HG02678 (cell line): ENCODE data around the gene CAV1.
"Not testable (repeated sequence)": the region's sequence is repeated elsewhere in the genome, so short reads cannot be mapped to it uniquely, and the experiment has no call there.

Experiments
- ATAC-seq: cut with Tn5 transposase; IDR thresholded peaks from one replicate; pipeline ENCODE4 v1.9.1; 2021; ENCODE audit warnings: mild to moderate bottlenecking, moderate library complexity; ENCODE audit not compliant: unreplicated experiment

The CAV1 gene

DNA sequence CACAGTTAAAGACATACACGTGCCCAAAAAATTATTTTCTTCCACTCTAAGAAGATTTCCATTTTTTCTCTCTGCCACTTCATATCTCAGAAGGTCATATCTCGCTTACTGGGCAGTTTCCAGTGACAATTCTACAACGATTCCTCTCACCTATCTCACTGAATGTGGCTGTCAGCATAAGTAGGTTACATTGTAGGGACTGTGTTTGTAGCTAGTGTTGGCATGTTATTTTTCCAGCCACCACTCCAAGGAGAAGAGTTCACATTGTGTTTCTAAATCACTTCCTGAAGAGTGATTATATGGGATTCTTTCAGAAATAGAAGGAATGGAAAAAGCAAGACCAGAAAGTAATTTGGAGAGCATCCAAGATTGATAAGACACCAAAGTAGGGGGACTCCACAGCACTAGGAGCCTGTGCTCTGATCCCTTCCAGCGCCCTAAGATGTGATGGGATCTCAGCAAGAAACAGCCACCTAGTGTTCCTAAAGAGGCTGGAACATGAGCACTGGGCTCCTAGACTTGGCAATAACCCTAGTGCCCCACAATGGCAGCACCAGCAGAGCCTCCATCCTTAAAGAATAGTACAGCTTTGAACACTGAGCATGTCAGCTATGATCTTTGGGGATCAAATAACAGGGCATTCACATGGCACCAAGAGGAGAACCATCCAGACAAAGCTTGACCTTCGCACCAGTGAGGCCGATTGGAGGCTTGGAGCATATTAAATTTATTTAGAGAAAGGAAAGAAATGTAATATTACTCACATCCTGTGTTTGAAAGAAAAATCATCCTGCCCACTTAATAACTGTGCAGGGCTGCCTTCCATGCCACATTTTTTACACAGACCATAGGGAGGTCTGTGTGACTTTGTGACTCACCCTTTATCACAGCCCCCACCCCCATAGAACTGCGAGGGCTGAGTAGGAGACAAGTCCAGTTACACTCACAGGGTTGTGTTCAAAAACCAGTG, 51.8 kb downstream of the CAV1 start:
- ATAC-seq: peak; percentile 20

DNA sequence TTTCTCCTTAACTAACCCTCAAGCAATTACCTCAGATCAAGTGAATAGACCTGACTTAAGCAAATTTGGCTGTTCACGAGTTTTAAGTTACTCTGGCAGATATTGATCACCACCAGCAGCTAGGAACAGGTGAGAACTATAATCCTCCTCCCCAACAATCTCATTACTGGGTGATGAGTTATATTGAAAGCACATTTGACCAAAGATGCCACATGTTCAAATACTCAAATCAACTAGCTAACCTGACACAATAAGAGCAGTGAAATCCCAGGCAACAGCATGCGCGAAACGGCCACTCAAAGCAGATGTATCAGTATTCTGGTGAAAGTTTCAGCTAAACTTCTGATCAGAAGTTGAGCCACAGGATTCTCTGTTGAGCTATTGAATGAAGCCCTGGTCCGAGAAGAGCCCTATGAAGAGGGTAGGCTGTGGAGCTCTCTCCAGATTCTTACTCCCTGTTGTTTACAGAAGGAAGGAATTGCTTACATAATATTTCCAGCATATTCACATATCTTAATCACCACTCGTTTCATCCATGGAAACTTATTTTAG, 52.6 kb downstream of the CAV1 start:
- peak; percentile 81 for ATAC-seq

DNA sequence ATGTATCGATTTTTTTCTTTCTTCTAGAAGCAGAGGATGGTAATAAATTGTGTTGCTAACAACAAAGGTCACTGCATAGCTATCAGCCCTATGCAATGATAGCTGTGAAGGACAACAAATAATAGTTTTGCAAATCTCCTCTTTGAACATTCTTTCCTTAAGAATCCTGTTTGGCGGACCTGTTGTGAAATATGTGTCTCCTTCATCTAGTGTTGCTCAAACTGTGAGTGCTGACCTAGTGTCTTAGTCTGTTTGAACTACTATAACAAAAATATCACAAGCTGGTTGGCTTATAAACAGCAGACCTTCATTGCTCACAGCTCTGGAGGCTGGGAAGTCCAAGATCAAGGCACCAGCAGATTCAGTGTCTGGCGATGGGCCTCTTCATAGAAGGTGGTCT, 53.7 kb downstream of the CAV1 start:
- ATAC-seq: no peak

DNA sequence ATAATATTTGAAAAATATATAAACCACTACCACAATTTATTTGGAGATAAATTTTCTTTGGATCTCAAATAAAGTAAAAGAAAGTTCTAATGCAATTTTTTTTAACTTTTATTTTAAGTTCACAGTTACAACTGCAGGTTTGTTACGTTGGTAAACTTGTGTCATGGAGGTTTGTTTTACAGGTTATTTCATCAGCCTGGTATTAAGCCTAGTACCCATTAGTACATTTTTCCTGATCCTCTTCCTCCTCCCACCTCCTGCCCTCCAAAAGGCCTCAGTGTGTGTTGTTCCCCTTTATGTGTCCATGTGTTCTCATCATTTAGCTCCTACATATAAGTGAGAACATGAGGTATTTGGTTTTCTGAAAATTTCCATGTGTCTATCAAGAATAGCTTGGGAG, 54.5 kb downstream of the CAV1 start:
- ATAC-seq: no peak

DNA sequence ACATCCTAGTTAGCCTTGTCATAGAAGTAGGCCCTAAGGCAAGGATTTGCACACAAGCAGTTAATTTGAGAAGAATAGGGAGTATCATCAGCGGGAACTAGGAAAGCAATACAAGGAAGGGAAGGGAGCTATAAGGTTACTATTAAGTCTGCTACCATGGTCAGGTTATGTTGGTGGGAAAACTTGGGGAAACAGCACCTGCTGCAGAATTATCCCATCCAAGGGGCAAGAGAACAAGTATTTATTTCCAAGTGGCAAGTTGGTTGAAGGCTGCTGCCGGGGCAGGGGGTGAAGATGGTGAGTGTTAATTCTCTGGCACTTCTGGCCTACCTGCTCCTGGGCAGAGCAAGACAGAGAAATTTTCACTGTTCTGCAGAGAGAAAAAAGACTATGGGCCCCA, 55.0 kb downstream of the CAV1 start:
- ATAC-seq: no peak

DNA sequence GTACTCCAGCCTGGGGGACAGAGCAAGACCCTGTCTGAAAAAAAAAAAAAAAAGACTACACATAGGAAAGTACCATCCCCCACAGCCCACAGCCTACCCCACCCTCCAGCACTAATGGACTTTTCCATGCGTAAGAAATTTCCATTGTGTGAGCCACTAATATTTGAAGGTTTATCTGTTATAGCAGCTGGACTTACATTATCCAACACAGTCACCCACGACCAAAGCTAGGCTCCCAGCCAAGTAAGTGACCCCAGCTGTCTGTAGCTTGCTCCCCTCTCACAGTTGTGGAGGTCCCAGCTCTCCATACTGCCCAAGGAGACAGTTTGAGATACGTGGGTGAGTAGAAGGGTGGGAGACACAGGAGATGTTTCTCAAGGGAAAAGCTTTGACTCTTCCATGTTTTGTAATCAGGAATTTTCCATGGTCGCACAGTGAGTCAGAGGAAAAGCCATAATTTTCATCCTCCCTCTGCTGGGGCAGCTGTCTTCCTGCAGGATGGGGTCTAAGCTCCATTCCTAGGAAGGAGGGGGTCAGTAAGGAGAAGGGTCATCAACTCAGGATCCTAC, 57.4 kb downstream of the CAV1 start:
- ATAC-seq: no peak

DNA sequence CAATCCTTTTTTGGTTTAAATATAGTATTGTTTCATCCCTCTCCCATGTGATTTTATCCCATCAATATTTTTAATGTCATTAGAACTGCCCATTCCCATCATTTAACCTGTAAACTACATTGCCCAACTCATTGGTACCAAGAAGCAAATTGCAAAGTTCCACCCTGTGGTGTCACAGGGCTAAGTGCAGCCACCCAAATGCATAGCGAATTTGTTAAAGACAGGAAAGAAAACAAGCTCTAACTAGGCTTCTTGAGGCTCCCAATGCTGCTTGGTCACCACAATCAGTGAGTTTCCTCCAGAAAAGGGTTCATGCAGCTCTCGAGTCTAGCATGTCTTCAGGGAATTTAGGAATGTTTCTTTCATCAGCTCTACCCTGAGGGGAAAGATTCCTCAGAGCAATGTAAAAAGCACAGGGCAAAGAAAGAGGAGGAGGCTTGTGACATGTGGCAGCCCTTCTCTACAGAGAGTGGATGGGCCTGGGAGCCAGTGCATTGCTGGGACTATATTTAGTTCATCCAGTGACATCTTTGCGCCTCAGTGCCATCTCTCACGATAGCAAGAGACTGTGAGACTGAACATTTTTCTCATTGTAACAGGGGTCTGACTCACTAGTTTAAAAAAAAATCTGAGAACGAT, 58.1 kb downstream of the CAV1 start:
- peak; percentile 32 for ATAC-seq

DNA sequence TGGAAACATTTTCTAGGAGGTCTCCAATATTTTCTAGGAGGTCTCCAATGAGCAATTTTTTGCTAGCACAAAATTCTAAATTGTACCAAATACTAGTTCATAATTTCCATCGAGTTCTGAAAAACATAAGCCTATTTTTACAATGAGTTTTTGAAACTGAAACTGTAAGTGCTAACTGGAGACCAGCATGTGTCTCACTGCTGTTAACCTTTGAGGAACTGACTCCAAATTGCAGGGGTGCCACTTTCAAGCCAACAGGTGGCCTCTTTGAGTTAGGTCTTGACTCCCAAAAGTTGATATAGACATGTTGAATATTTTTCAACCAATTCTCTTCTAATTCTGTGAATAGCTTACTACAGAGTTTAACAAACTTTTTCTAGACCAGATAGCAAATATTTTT, 58.8 kb downstream of the CAV1 start:
- ATAC-seq: peak; percentile 96

DNA sequence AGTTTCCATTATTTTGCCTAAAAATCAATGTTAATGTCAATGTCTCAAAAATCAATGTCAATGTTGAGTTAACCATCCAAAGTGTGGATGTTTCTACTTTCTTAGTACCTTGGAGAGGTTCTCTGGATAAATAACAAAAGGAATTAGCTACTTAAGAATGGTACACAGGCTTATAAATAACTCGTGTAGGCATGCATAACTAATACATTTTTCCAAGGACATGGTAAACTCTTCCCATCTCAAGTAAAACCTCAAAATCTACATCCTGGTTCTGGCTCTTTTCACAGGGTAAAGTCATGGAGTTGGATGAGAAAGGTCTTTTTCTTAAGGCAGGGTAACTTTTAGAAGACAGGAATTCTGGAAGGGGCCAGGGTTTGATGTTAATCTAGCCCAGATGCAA, 59.9 kb downstream of the CAV1 start:
- no peak for ATAC-seq

DNA sequence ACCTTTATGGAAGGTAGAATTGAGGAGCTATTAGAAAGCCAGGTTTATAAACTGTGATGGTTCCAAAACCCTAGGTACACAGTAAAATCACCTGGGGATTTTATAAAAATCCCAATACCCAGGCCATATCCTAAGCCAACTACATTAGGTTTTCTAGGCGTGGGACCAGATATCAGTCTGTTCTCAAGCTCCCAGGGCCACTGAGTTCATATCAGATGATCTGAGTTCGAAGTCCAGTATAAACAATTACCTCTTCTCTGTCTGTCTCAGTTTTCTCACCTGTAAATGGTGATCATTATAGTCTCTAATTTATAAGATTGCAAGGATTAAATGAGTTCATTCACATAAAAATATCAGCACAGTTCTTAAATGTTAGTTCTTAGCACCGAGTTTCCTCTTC, 60.6 kb downstream of the CAV1 start:
- no peak for ATAC-seq

DNA sequence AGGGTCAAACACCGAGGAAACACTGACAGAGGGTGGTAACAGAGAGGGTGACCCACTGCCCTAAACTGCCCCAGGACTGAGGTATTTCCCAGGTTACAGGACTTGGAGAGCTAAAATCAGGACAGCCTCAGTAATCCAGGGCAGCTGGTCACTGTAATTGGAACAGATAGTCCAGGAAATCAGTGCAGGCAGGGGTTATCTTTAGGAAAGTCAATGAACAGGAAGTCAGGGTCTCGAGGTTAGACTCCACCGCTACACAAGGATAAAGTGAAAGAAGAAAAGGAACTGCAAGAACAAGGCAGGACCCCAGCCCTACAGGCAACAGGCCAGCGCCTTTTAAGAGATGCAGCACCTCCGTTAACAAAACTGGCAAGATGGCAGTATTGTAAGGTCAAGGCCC, 61.1 kb downstream of the CAV1 start:
- no peak for ATAC-seq

DNA sequence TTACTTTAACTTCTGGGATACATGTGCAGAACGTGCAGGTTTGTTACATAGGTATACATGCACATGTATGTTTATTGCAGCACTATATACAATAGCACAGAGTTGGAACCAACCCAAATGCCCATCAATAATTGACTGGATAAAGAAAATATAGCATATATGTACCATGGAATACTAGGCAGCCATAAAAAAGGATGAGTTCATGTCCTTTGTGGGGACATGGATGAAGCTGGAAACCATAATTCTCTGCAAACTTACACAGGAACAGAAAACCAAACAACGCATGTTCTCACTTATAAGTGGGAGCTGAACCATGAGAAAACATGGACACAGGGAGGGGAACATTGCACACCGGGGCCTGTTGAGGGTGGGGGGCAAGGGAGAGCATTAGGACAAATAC, 62.4 kb downstream of the CAV1 start:
- not testable (repeated sequence) for ATAC-seq

DNA sequence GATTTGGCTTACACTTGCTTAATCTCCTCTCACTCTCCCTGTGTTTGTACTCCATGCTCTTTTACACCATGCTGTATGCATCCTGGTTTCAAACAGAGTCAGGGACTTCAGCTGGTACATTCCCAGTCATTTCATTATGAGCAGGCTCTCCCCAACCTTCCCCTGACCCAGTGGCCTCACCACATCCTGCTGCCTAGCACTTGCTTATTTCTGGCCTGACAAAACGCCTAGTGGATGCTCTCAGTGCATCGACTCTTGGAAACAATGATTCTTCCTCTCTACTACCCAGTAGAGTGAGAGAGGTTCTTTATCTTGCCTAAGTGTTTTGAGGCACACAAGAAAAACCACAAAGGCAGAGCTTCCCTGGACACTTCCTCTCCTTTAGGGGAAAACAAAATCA, 63.4 kb downstream of the CAV1 start:
- peak; percentile 50 for ATAC-seq

DNA sequence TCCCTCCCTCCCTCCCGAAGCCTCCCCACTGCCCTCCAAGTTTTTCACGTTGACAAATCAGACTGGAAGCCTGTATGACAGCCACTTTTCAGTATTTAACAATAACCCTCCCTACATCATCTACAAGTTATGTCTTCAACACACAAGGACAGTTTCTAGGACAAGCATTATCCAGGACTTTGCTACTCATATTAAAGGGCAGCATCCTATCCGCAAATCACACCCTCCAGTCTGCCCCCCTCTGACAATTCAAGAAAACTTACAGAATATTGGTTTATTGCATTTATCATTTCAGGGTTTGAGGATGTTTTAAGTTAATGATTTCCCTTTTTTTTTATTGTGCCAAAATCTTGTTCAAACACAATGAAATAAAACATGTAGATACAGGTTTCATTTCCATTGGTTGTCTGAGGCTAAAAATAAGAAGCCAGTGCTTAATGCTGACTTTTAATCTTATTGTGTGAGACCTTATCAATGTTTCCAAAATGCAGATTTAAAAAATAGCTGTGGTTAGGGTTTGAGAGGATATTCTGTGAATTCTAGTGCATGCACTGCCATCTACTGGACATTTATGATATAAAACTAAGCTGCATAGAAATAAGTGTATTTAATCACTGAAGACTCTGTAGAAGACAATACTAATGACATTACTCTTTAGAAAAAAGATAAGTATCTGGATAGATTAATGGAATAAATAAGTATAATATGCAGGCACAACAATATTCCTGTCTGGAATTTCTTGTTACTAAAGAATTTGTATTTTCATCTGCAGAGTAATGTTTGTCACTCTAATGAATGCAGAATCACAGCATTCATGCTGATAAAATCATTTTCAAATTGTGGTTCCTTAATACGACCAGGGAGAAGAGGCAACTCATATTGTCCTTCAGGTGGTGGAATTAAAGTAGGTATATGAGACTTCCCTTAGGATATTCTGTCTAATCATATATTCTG, 64.1 kb downstream of the CAV1 start:
- ATAC-seq: peak; percentile 45

DNA sequence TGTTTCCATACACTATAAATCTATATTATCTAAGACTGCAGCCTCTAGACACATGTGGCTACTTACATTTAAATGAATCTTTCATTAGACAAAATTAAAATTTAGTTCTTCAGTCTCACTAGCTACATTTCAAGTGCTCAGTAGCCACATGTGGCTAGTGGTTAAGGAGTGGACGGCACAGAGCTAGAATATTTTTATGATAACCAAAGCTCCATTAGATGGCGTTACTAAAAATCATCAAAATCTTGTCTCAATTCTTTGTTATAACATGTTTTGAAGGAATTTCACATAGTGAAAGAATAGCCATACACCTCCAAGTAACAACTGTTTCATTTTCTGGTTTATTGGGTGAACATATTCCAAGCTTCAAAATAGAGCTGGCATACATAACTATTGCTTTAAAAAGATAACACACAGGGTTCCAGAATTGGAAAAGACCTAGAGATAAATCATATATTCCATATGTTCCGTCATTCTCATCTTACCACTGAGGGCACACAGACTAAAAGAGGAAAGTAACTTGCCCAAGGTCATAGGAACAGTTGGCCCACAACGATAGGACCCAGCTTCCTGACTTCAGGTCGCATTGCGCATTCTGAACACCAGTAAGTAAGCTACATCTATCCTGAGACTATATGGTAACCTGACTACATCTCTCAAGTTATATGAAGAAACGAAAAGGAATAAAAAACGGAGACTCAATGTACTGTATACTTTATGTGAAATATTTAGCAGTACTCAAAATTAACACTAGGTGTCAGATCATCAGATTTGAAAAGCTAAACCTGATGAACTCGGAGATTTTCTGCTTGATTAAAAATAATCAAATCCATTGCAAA, 66.6 kb downstream of the CAV1 start:
- no peak for ATAC-seq

DNA sequence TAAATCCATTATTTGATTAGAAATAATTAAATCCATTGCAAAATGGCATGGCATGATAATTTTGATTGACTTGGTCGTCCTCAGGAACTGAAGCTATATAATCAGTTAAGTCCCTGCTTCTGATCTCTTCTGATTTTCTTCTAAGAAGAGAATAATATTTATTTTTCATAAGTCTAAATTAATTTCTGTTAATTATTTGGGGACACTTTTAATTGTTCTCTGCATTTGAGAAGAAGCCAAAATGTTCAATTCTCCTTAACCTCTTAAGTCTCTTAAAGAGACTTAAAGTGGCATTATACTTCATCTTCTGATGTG, 67.2 kb downstream of the CAV1 start:
- no peak for ATAC-seq

DNA sequence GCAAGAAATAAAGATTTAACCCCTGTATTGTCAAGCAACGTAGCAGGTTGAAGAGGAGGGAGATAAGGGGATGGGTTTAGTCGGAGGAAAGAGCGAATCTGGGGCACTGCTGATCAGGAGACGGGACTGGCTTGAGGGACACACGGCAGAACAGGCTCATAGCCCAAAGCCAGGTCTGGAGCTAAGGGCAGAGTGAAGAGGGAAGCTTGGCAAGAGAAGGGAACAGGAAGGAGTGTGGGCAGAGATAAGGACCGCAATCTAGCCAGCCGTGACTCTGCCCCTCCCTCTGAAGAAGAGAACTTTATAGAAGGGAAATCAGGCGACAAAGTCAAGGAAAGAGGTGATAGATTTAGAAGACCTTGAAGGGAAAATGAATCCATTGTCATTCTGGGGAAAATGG, 67.6 kb downstream of the CAV1 start:
- no peak for ATAC-seq

DNA sequence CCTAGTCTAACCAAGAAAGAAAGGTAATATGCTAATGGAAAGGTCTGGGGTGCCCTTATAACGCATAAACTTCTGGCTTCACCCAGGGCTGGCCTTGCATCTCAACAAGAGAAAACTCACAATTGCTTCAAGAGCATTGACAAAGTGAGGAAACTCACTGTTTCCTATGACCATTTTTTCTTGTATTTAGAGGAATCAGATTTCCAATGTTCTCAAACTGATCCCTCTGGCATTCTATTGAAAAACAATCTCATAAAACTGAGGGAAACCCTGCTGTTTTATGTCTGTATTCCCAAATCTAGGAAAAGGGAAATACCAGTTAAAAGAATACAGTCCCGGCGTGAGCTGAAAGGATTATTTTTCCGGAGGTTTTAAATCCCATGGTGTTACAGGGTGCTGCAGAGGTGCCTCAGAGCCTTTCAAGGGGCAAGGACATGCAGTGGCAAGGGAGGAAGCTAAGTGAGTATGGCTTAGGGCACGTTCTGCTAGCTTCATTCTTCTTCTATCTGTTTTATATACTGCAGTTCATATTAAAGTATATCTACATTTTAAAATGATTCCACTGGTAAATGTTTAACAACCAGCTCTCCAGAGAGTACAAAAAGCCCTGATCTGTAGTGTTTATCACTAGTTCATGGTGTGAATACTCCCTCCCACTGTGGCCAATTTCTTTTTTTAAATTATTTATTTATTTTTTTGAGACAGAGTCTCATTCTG, 68.7 kb downstream of the CAV1 start:
- ATAC-seq: no peak

DNA sequence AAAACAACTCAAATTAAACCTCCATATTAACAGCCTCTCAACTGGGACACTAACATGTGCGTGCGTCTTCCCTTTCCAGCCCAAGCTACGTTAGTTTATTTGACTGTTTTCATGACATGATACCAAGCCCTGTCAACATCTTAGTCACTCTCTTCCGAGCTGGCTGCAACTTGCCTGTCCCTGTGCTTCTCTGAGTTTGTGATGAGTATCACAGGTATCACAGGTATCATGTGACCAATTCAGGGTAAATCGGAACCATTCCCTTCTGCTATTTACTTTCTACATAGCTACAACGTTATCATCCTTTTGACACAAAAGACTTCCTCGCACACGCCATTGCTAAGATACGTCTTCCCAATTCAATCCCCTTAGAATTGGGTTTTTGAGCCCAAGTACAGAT, 70.2 kb downstream of the CAV1 start:
- no peak for ATAC-seq
